Rectal smooth muscle tissue (tissue), 1 donor: ENCODE results near the gene MAPKBP1.

Source experiments
- H3K27ac ChIP-seq: one replicate; pipeline ENCODE4 v1.7.0; 2013; ENCODE audit warnings: low read depth, low read length, inconsistent platforms
- H3K27me3 ChIP-seq: one replicate; pipeline ENCODE4 v1.7.0; 2013; ENCODE audit warnings: low read length; ENCODE audit not compliant: control insufficient read depth, insufficient read depth
- H3K36me3 ChIP-seq: one replicate; pipeline ENCODE4 v1.7.0; 2013; ENCODE audit warnings: low read length; ENCODE audit not compliant: control insufficient read depth, insufficient read depth
- H3K4me1 ChIP-seq: one replicate; pipeline ENCODE4 v1.7.0; 2013; ENCODE audit warnings: low read length; ENCODE audit not compliant: control insufficient read depth, insufficient read depth
- H3K4me3 ChIP-seq: one replicate; pipeline ENCODE4 v1.7.0; 2013; ENCODE audit warnings: low read length
- H3K9ac ChIP-seq: one replicate; pipeline ENCODE4 v1.7.0; 2013; ENCODE audit warnings: low read length

MAPKBP1 gene

GRCh38 chr15:41860049-41860828 is 86.0 kb downstream of the MAPKBP1 start:
- Histone ChIP-seq H3K9ac (no peak overlapping the region), H3K4me1 (no peaks in the 10 kb centered on the region), H3K27me3 (no peaks in the 10 kb centered on the region), H3K4me3 (no peak overlapping the region), H3K27ac (no peak overlapping the region), H3K36me3 (no peaks in the 10 kb centered on the region)

GRCh38 chr15:41861736-41862356 is 87.6 kb downstream of the MAPKBP1 start:
- Histone ChIP-seq H3K36me3 (no peaks in the 10 kb centered on the region), H3K27ac (no peak overlapping the region), H3K4me1 (no peaks in the 10 kb centered on the region), H3K4me3 (no peak overlapping the region), H3K9ac (no peak overlapping the region), H3K27me3 (no peaks in the 10 kb centered on the region)

- H3K27me3 ChIP-seq = no peaks in the 10 kb centered on the region
- no peak overlapping the region for H3K9ac ChIP-seq
- H3K27ac ChIP-seq = no peak overlapping the region
- no peak overlapping the region for H3K4me3 ChIP-seq
- H3K4me1 ChIP-seq = no peaks in the 10 kb centered on the region
- no peaks in the 10 kb centered on the region for H3K36me3 ChIP-seq
Observed at GRCh38 chr15:41862515-41863116, 88.3 kb downstream of the MAPKBP1 start.

GRCh38 chr15:41865490-41866055 is 91.3 kb downstream of the MAPKBP1 start:
- H3K9ac ChIP-seq = no peak overlapping the region
- H3K27me3 ChIP-seq = no peaks in the 10 kb centered on the region
- no peaks in the 10 kb centered on the region for H3K36me3 ChIP-seq
- no peaks in the 10 kb centered on the region for H3K4me1 ChIP-seq
- no peak overlapping the region for H3K4me3 ChIP-seq
- no peak overlapping the region for H3K27ac ChIP-seq

GRCh38 chr15:41866263-41866703 is 92.0 kb downstream of the MAPKBP1 start:
- no peak overlapping the region for H3K4me3 ChIP-seq

GRCh38 chr15:41866872-41867579 is 92.7 kb downstream of the MAPKBP1 start:
- H3K36me3 ChIP-seq = no peaks in the 10 kb centered on the region
- H3K4me3 ChIP-seq = no peak overlapping the region
- no peak overlapping the region for H3K9ac ChIP-seq
- no peaks in the 10 kb centered on the region for H3K4me1 ChIP-seq
- H3K27ac ChIP-seq = no peak overlapping the region
- H3K27me3 ChIP-seq = no peaks in the 10 kb centered on the region

More at GRCh38 chr15:41866263-41866703, 92.0 kb downstream of the MAPKBP1 start:
- Histone ChIP-seq H3K36me3 (no peaks in the 10 kb centered on the region), H3K9ac (no peak overlapping the region), H3K4me1 (no peaks in the 10 kb centered on the region), H3K27ac (no peak overlapping the region), H3K27me3 (no peaks in the 10 kb centered on the region)

GRCh38 chr15:41868321-41868720 is 94.0 kb downstream of the MAPKBP1 start:
- H3K9ac ChIP-seq = no peak overlapping the region
- no peaks in the 10 kb centered on the region for H3K4me1 ChIP-seq
- no peaks in the 10 kb centered on the region for H3K27me3 ChIP-seq
- H3K27ac ChIP-seq = no peak overlapping the region
- H3K4me3 ChIP-seq = no peak overlapping the region
- no peaks in the 10 kb centered on the region for H3K36me3 ChIP-seq

- H3K27me3 ChIP-seq = no peaks in the 10 kb centered on the region
Observed at GRCh38 chr15:41869770-41870688, 95.7 kb downstream of the MAPKBP1 start.

GRCh38 chr15:41870689-41871081 is 96.4 kb downstream of the MAPKBP1 start:
- Histone ChIP-seq H3K36me3 (no peaks in the 10 kb centered on the region), H3K4me1 (no peaks in the 10 kb centered on the region), H3K27me3 (no peaks in the 10 kb centered on the region), H3K4me3 (no peak overlapping the region), H3K27ac (no peak overlapping the region), H3K9ac (no peak overlapping the region)

More at GRCh38 chr15:41869770-41870688, 95.7 kb downstream of the MAPKBP1 start:
- Histone ChIP-seq H3K9ac (no peak overlapping the region), H3K36me3 (no peaks in the 10 kb centered on the region), H3K27ac (no peak overlapping the region), H3K4me3 (no peak overlapping the region), H3K4me1 (no peaks in the 10 kb centered on the region)

- Histone ChIP-seq H3K4me3 (no peak overlapping the region), H3K36me3 (no peaks in the 10 kb centered on the region), H3K9ac (no peak overlapping the region), H3K4me1 (no peaks in the 10 kb centered on the region), H3K27ac (no peak overlapping the region), H3K27me3 (no peaks in the 10 kb centered on the region)
Observed at GRCh38 chr15:41871175-41871905, 97.1 kb downstream of the MAPKBP1 start.

GRCh38 chr15:41872166-41872747 is 98.0 kb downstream of the MAPKBP1 start:
- Histone ChIP-seq H3K27ac (no peak overlapping the region), H3K9ac (no peak overlapping the region), H3K36me3 (no peaks in the 10 kb centered on the region), H3K4me3 (no peak overlapping the region), H3K27me3 (no peaks in the 10 kb centered on the region), H3K4me1 (no peaks in the 10 kb centered on the region)
